ENCODE results near the gene COMMD1.

GRCh38 chr2:61920548-61920947, 15.1 kb downstream of the COMMD1 start:
- TF ChIP-seq CTCF (IDR thresholded peaks at IDR 0.05; ENCODE audit: low read length) (no peak), EZH2 (optimal IDR thresholded peaks at IDR 0.05; ENCODE audit: low read depth, low read length) (no peak)
